Kidney (tissue), 14 donors: ENCODE measurements around the gene YPEL1. TPM values are rescaled to one million over a fixed set of nuclear protein-coding genes. Genes with fewer than 3 reads are reported as not detected.

Experiments
- DNase-seq, 5 donors: peaks; one replicate each; pipeline ENCODE4 v3.0.0-alpha.2; 2013 to 2020
- FAIRE-seq: peaks from 2 replicates; lab custom pipeline; 2012; peaks lifted over from hg19 to GRCh38; lab: Jason Lieb, UNC
- H3K27ac ChIP-seq, 2 donors: one replicate each; pipeline ENCODE4 v1.7.0; 2013; ENCODE audit warnings: low read depth in 2 of 2, low read length in 2 of 2, inconsistent platforms in 1 of 2
- H3K27me3 ChIP-seq: one replicate; pipeline ENCODE4 v1.7.1; 2013; ENCODE audit warnings: low read length, inconsistent platforms; ENCODE audit not compliant: control insufficient read depth, insufficient read depth
- H3K36me3 ChIP-seq, 3 donors: one replicate each; pipeline versions ENCODE4 v1.7.0 to v1.7.1; 2013; ENCODE audit warnings: low read length in 3 of 3, control low read depth in 1 of 3, inconsistent platforms in 1 of 3; ENCODE audit not compliant: insufficient read depth in 3 of 3, control insufficient read depth in 2 of 3
- H3K4me1 ChIP-seq, 3 donors: one replicate each; pipeline versions ENCODE4 v1.7.0 to v1.7.1; 2013; ENCODE audit warnings: low read length in 3 of 3, inconsistent platforms in 1 of 3, low read depth in 1 of 3; ENCODE audit not compliant: control insufficient read depth in 2 of 3, insufficient read depth in 2 of 3
- H3K4me3 ChIP-seq, 3 donors: one replicate each; pipeline versions ENCODE4 v1.7.0 to v1.8.1; 2013; ENCODE audit warnings: low read length in 3 of 3, control low read depth in 1 of 3, inconsistent platforms in 1 of 3
- H3K9ac ChIP-seq, 3 donors: one replicate each; pipeline versions ENCODE4 v1.7.0 to v1.7.1; 2013; ENCODE audit warnings: low read length in 3 of 3, control low read depth in 1 of 3, inconsistent platforms in 1 of 3
- H3K9me3 ChIP-seq, 3 donors: one replicate each; pipeline versions ENCODE4 v1.7.0 to v1.7.1; 2013; ENCODE audit warnings: low read length in 3 of 3, control low read depth in 1 of 3, inconsistent platforms in 1 of 3; ENCODE audit not compliant: control insufficient read depth in 2 of 3, insufficient read depth in 1 of 3
- intact Hi-C: fragments of 100-400 bp; cut with DNase I; formaldehyde crosslinking; loops from one replicate; pipeline ENCODE4 v1.11.1; 2022
- polyA plus RNA-seq: library from polyadenylated mRNA; stranded (reverse); fragments of 350-450 nt; fragmentation: Illumina TruSeq; extraction: RNeasy Lipid Tissue Mini Kit (QIAGEN cat#74804); gene quantifications from one replicate; pipeline ENCODE4 v1.2.3, GENCODE V29; 2014; ENCODE audit warnings: low read depth, low replicate concordance; ENCODE audit not compliant: insufficient read depth
- total RNA-seq: library from RNA; stranded (reverse); fragmentation: NEBNext Ultra II Directional; extraction: Animal tissue kit (Norgen Biotek cat#: 25700); gene quantifications from one replicate; pipeline ENCODE4 v1.2.1, GENCODE V29; 2021
- TF ChIP-seq, protein P1 (sequence below): IDR thresholded peaks from 3 replicates; pipeline ENCODE4 v1.5.1; 2012; ENCODE audit warnings: mild to moderate bottlenecking, moderate library complexity, borderline replicate concordance; ENCODE audit not compliant: insufficient read depth; ENCODE audit errors: extremely low read depth
- donor health status: control.
- donor health status: control.
- donor health status: control.
- donor health status: control.
- donor health status: control.
- donor health status: DM: yes; HTN: yes; CAD: no.
- donor health status: Normal renal cell carcinoma (clear cell type).

Gene YPEL1
- total and polyA plus RNA-seq, 2 donors from 2014 or later: 2.2 to 6.1 TPM

DNA sequence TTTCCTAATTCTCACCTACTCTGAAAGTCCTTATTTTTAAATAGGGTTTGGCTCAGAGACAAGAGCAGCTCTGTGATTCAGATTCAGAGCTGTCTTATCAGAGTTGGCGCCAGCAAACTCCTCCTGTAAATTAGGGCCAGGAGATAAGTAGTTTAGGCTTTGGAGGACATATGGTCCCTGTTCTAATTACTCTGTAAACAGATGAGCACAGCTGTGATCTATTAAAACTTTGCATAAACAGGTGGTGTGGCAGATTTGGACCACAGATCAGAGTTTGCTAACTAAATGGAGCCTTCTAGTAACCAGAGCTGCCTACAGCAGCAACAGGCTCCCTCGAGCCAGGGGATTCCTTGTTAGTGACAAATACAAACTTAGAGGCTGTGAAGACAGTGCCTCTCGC is 27.9 kb downstream of the YPEL1 start:
- FAIRE-seq (no peak), DNase-seq (peak in 2 of 5 donors; percentile 13 to 41)
- H3K27me3 ChIP-seq: no peaks in the 10 kb centered on the region
- peaks cover 0 to 3% (median 0%) of the 10 kb centered on the region in 3 donors for H3K36me3 ChIP-seq
- H3K27ac ChIP-seq: no peak overlapping the region
- no peak overlapping the region for H3K9ac ChIP-seq
- intact Hi-C loops: no loop called here
- no peaks in the 10 kb centered on the region for H3K4me1 ChIP-seq
- no peaks in the 10 kb centered on the region for H3K9me3 ChIP-seq
- TF ChIP-seq, protein P1, sequence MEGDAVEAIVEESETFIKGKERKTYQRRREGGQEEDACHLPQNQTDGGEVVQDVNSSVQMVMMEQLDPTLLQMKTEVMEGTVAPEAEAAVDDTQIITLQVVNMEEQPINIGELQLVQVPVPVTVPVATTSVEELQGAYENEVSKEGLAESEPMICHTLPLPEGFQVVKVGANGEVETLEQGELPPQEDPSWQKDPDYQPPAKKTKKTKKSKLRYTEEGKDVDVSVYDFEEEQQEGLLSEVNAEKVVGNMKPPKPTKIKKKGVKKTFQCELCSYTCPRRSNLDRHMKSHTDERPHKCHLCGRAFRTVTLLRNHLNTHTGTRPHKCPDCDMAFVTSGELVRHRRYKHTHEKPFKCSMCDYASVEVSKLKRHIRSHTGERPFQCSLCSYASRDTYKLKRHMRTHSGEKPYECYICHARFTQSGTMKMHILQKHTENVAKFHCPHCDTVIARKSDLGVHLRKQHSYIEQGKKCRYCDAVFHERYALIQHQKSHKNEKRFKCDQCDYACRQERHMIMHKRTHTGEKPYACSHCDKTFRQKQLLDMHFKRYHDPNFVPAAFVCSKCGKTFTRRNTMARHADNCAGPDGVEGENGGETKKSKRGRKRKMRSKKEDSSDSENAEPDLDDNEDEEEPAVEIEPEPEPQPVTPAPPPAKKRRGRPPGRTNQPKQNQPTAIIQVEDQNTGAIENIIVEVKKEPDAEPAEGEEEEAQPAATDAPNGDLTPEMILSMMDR: no peak
- no peak overlapping the region for H3K4me3 ChIP-seq

DNA sequence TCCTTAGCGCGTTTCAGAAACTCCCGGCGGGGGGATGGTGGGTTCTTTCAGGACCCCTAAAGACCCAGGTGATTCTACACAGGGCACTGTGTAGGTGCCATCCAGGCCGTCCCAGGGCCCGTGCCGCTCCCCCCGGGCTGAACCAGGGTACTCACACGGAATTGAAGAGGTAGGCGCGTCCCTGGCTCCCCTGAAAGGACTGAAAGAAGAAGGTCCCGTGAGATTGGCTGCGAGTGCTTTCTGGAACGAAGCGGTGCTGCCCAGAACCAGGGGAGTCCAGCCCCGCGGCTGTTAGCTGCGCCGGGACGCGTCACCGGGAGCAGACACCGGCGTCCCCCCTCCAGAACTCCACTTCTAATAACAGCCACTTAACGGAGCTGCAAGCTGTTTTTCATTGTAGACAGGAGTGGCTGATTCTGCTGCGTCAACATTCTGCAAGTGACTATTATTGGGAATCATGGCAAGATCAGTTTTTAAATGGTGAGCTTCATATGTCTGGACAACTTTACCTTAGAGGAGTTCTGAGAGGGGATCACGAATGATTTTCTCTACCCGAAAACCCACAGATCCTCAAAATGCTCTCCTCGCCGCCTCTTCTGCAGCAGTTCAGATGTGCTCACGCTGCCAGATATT is 31.8 kb downstream of the YPEL1 start:
- Histone ChIP-seq H3K9ac (no peak overlapping the region), H3K4me3 (no peak overlapping the region), H3K36me3 (no peaks in the 10 kb centered on the region), H3K4me1 (peaks cover 0 to 6% (median 4%) of the 10 kb centered on the region in 3 donors), H3K27ac (no peak overlapping the region), H3K9me3 (no peaks in the 10 kb centered on the region), H3K27me3 (no peaks in the 10 kb centered on the region)
- FAIRE-seq (no peak), DNase-seq (no peak)
- TF ChIP-seq, protein P1: no peak
- intact Hi-C loops: no loop called here

DNA sequence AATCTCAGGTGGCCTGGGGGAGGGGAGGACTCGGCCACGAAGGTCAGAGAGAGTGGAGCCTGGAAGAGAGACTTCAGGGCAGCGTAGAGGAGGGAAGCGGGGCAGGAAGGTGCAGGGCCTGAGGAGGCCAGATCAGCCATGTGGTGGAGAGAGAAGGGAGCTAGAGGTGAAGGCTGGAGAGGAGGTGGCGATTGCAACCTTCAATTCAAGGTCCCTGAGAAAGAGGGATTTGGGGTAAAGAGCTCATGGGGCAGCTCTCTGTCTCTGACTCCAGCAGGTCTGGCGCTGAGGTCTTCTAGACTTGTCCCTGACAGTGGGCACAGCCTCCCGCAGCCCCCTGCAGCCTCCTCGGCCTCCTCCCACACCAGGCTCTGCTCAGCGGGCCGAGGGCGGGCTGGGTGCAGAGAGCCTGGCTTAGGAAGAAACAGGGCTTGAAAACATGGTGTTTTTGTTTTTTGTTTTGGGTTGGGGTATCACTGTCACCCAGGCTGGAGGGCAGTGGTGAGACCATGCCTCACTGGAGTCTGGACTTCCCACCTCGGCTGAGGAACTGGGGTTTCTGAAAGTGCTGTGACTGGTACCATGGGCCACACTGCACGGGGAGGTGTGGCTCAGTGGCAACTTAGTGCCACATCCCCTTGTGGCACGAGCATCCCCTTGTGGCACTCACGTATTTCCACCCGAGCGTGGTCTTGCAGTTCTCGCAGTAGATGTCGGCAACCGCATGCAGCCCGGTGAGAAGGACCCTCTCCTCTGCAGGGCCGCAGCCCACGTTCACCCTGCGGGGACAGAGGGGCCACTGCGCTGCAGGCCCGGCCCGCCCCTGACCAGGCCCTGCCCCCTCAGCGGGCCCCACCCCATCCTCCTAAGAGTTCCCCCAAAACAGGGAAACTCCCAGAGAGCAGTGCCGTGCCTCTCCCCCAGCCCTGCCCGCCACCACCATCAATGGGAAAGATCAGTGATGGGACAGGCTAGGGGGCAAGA is 32.6 kb downstream of the YPEL1 start:
- TF ChIP-seq, protein P1: no peak
- peaks cover 0 to 12% (median 9%) of the 10 kb centered on the region in 3 donors for H3K4me1 ChIP-seq
- H3K9ac ChIP-seq: no peak overlapping the region
- no peak for FAIRE-seq
- H3K9me3 ChIP-seq: no peaks in the 10 kb centered on the region
- DNase-seq: no peak
- no peak overlapping the region for H3K4me3 ChIP-seq
- no peaks in the 10 kb centered on the region for H3K36me3 ChIP-seq
- no peak overlapping the region for H3K27ac ChIP-seq
- intact Hi-C loops: no loop called here
- H3K27me3 ChIP-seq: no peaks in the 10 kb centered on the region
